Measurements from ENCODE around the gene TRNAU1AP.
"Not testable (repeated sequence)": the region's sequence is repeated elsewhere in the genome, so short reads cannot be mapped to it uniquely, and the experiment has no call there.

Gene TRNAU1AP

GRCh38 chr1:28577052-28577678 lies 24.3 kb downstream of the TRNAU1AP start:
- no peak for DNase-seq (ENCODE audit: low spot score)

GRCh38 chr1:28577738-28578536 lies 25.1 kb downstream of the TRNAU1AP start:
- DNase-seq (ENCODE audit: low spot score), result no peak

GRCh38 chr1:28578696-28579218 lies 25.9 kb downstream of the TRNAU1AP start:
- no peak for DNase-seq (ENCODE audit: low spot score)

GRCh38 chr1:28579401-28579800 lies 26.5 kb downstream of the TRNAU1AP start:
- DNase-seq (ENCODE audit: low spot score), result no peak

- peak; percentile 24 for DNase-seq (ENCODE audit: low spot score)
Measured at GRCh38 chr1:28580722-28581530, 28.0 kb downstream of the TRNAU1AP start.

- DNase-seq (ENCODE audit: low spot score), result peak; percentile 95
Measured at GRCh38 chr1:28581531-28582247, 28.8 kb downstream of the TRNAU1AP start.

- DNase-seq (ENCODE audit: low spot score), result no peak
Measured at GRCh38 chr1:28582248-28582615, 29.3 kb downstream of the TRNAU1AP start.

- not testable (repeated sequence) for DNase-seq (ENCODE audit: low spot score)
Measured at GRCh38 chr1:28586585-28587391, 33.9 kb downstream of the TRNAU1AP start.

GRCh38 chr1:28591708-28592320 lies 38.9 kb downstream of the TRNAU1AP start, which contains the start of gene RAB42:
Gene RAB42 (plus strand): TSS chr1:28592265. CDS start chr1:28592512, 247 bp downstream.
- DNase-seq (ENCODE audit: low spot score), result no peak

GRCh38 chr1:28592321-28593071 lies 39.6 kb downstream of the TRNAU1AP start:
- no peak for DNase-seq (ENCODE audit: low spot score)

GRCh38 chr1:28593988-28594356 lies 41.1 kb downstream of the TRNAU1AP start:
- not testable (repeated sequence) for DNase-seq (ENCODE audit: low spot score)

GRCh38 chr1:28594686-28595411 lies 42.0 kb downstream of the TRNAU1AP start:
- DNase-seq (ENCODE audit: low spot score), result not testable (repeated sequence)

GRCh38 chr1:28595412-28596191 lies 42.7 kb downstream of the TRNAU1AP start:
- no peak for DNase-seq (ENCODE audit: low spot score)

GRCh38 chr1:28596276-28596675 lies 43.4 kb downstream of the TRNAU1AP start:
- DNase-seq (ENCODE audit: low spot score), result not testable (repeated sequence)

- no peak for DNase-seq (ENCODE audit: low spot score)
Measured at GRCh38 chr1:28601696-28602095, 48.8 kb downstream of the TRNAU1AP start.

GRCh38 chr1:28602536-28603439 lies 49.9 kb downstream of the TRNAU1AP start:
- DNase-seq (ENCODE audit: low spot score), result peak; percentile 81

- no peak for DNase-seq (ENCODE audit: low spot score)
Measured at GRCh38 chr1:28604411-28604810, 51.5 kb downstream of the TRNAU1AP start.
